IPS-18a (cell line): ENCODE data around the gene DOCK11.
A peak's percentile ranks its signal among the peaks of the same experiment; 100 is the strongest.
"Not testable (repeated sequence)": the region's sequence is repeated elsewhere in the genome, so short reads cannot be mapped to it uniquely, and the experiment has no call there.

Experiments
- H3K27ac ChIP-seq: one replicate; pipeline ENCODE4 v1.5.1; 2013; ENCODE audit warnings: low read length
- H3K27me3 ChIP-seq: one replicate; pipeline ENCODE4 v1.6.1; 2013; ENCODE audit warnings: mild to moderate bottlenecking, low read length; ENCODE audit not compliant: control insufficient read depth, insufficient read depth
- H3K36me3 ChIP-seq: one replicate; pipeline ENCODE4 v1.6.1; 2013; ENCODE audit warnings: low read depth, low read length; ENCODE audit not compliant: control insufficient read depth
- H3K4me1 ChIP-seq: one replicate; pipeline ENCODE4 v1.6.1; 2013; ENCODE audit warnings: low read depth, low read length; ENCODE audit not compliant: control insufficient read depth
- H3K4me3 ChIP-seq: one replicate; pipeline ENCODE4 v1.5.1; 2013; ENCODE audit warnings: low read length
- H3K9ac ChIP-seq: one replicate; pipeline ENCODE4 v1.6.1; 2013; ENCODE audit warnings: mild to moderate bottlenecking, low read length, moderate library complexity
- H3K9me3 ChIP-seq: one replicate; pipeline ENCODE4 v1.6.1; 2013; ENCODE audit warnings: low read depth, low read length; ENCODE audit not compliant: control insufficient read depth

The DOCK11 gene

GRCh38 chrX:118495061-118495921 lies at the start of gene DOCK11:
DOCK11 (plus strand) TSS chrX:118495815; CDS start chrX:118495972, 157 bp downstream.
- peaks cover 29% of the 10 kb centered on the region for H3K27me3 ChIP-seq
- H3K36me3 ChIP-seq: no peaks in the 10 kb centered on the region
- no peak within 1 kb of the TSS for H3K27ac ChIP-seq
- peak within 1 kb of the TSS; percentile 65 for H3K9ac ChIP-seq
- H3K9me3 ChIP-seq: peaks cover 8% of the 10 kb centered on the region
- H3K4me1 ChIP-seq: peaks cover 14% of the 10 kb centered on the region
- H3K4me3 ChIP-seq: peak within 1 kb of the TSS; percentile 69

- Histone ChIP-seq H3K27me3 (no peaks in the 10 kb centered on the region), H3K9ac (no peak overlapping the region), H3K4me3 (no peak overlapping the region), H3K27ac (no peak overlapping the region), H3K9me3 (peaks cover 7% of the 10 kb centered on the region), H3K36me3 (peaks cover 6% of the 10 kb centered on the region), H3K4me1 (no peaks in the 10 kb centered on the region)
These were observed 47.3 kb upstream of the DOCK11 start for GRCh38 chrX:118448273-118448783.

- peaks cover 4% of the 10 kb centered on the region for H3K9me3 ChIP-seq
These were observed 40.6 kb upstream of the DOCK11 start for GRCh38 chrX:118455013-118455412.

GRCh38 chrX:118459494-118459893 lies 36.1 kb upstream of the DOCK11 start:
- H3K9me3 ChIP-seq: peaks cover 4% of the 10 kb centered on the region

More at GRCh38 chrX:118455013-118455412, 40.6 kb upstream of the DOCK11 start:
- H3K4me1 ChIP-seq: no peaks in the 10 kb centered on the region
- H3K4me3 ChIP-seq: no peak overlapping the region
- H3K27me3 ChIP-seq: no peaks in the 10 kb centered on the region
- no peak overlapping the region for H3K9ac ChIP-seq
- no peaks in the 10 kb centered on the region for H3K36me3 ChIP-seq
- no peak overlapping the region for H3K27ac ChIP-seq

GRCh38 chrX:118464501-118464900 lies 31.1 kb upstream of the DOCK11 start:
- Histone ChIP-seq H3K36me3 (no peaks in the 10 kb centered on the region), H3K9ac (no peak overlapping the region), H3K27me3 (no peaks in the 10 kb centered on the region), H3K4me3 (no peak overlapping the region), H3K4me1 (no peaks in the 10 kb centered on the region), H3K27ac (no peak overlapping the region), H3K9me3 (peaks cover 10% of the 10 kb centered on the region)

More at GRCh38 chrX:118459494-118459893, 36.1 kb upstream of the DOCK11 start:
- Histone ChIP-seq H3K4me3 (no peak overlapping the region), H3K27ac (no peak overlapping the region), H3K36me3 (no peaks in the 10 kb centered on the region), H3K9ac (no peak overlapping the region), H3K4me1 (no peaks in the 10 kb centered on the region), H3K27me3 (no peaks in the 10 kb centered on the region)

GRCh38 chrX:118468122-118468521 lies 27.5 kb upstream of the DOCK11 start:
- no peaks in the 10 kb centered on the region for H3K36me3 ChIP-seq
- H3K27me3 ChIP-seq: no peaks in the 10 kb centered on the region

GRCh38 chrX:118470721-118471347 lies 24.8 kb upstream of the DOCK11 start:
- not testable (repeated sequence) for H3K9ac ChIP-seq, H3K27me3 ChIP-seq, H3K27ac ChIP-seq, H3K36me3 ChIP-seq, H3K4me1 ChIP-seq, H3K9me3 ChIP-seq, H3K4me3 ChIP-seq

More at GRCh38 chrX:118468122-118468521, 27.5 kb upstream of the DOCK11 start:
- Histone ChIP-seq H3K9ac (no peak overlapping the region), H3K4me3 (no peak overlapping the region), H3K4me1 (no peaks in the 10 kb centered on the region), H3K27ac (no peak overlapping the region), H3K9me3 (peaks cover 18% of the 10 kb centered on the region)

- no peak overlapping the region for H3K9ac ChIP-seq
- H3K4me1 ChIP-seq: no peaks in the 10 kb centered on the region
- H3K4me3 ChIP-seq: no peak overlapping the region
- no peaks in the 10 kb centered on the region for H3K36me3 ChIP-seq
- H3K9me3 ChIP-seq: peaks cover 8% of the 10 kb centered on the region
- H3K27ac ChIP-seq: no peak overlapping the region
- H3K27me3 ChIP-seq: no peaks in the 10 kb centered on the region
These were observed 21.0 kb upstream of the DOCK11 start for GRCh38 chrX:118474586-118474985.

- Histone ChIP-seq H3K27me3 (no peaks in the 10 kb centered on the region), H3K4me3 (no peak overlapping the region), H3K9me3 (peaks cover 5% of the 10 kb centered on the region), H3K9ac (no peak overlapping the region), H3K36me3 (no peaks in the 10 kb centered on the region), H3K27ac (no peak overlapping the region), H3K4me1 (no peaks in the 10 kb centered on the region)
These were observed 19.7 kb upstream of the DOCK11 start for GRCh38 chrX:118475903-118476302.

- Histone ChIP-seq H3K4me3 (no peak overlapping the region), H3K9me3 (peaks cover 3% of the 10 kb centered on the region), H3K4me1 (no peaks in the 10 kb centered on the region), H3K27ac (no peak overlapping the region), H3K27me3 (no peaks in the 10 kb centered on the region), H3K9ac (no peak overlapping the region), H3K36me3 (no peaks in the 10 kb centered on the region)
These were observed 15.4 kb upstream of the DOCK11 start for GRCh38 chrX:118480172-118480571.

- H3K4me3 ChIP-seq, H3K27ac ChIP-seq, H3K9ac ChIP-seq, H3K4me1 ChIP-seq, H3K9me3 ChIP-seq, H3K36me3 ChIP-seq, H3K27me3 ChIP-seq: not testable (repeated sequence)
These were observed 13.2 kb upstream of the DOCK11 start for GRCh38 chrX:118482384-118482783.
